IPS DF 6.9 (cell line): ENCODE measurements around the gene GLIS1.

Source experiments
- DNase-seq: peaks from one replicate; pipeline ENCODE4 v3.0.0-alpha.2; 2013; ENCODE audit warnings: low read depth, low spot score
- H3K27ac ChIP-seq: one replicate; pipeline ENCODE4 v1.5.1; 2013; ENCODE audit warnings: low read length, control low read depth
- H3K27me3 ChIP-seq: 2 replicates; pipeline ENCODE4 v1.6.1; 2013; ENCODE audit warnings: mild to moderate bottlenecking, low read length; ENCODE audit not compliant: control insufficient read depth, insufficient read depth
- H3K36me3 ChIP-seq: 2 replicates; pipeline ENCODE4 v1.6.1; 2013; ENCODE audit warnings: low read length; ENCODE audit not compliant: control insufficient read depth, insufficient read depth
- H3K4me1 ChIP-seq: 2 replicates; pipeline ENCODE4 v1.6.1; 2013; ENCODE audit warnings: low read length; ENCODE audit not compliant: control insufficient read depth, insufficient read depth
- H3K4me3 ChIP-seq: 2 replicates; pipeline ENCODE4 v1.5.1; 2013; ENCODE audit warnings: mild to moderate bottlenecking, low read length
- H3K9me3 ChIP-seq: 2 replicates; pipeline ENCODE4 v1.6.1; 2013; ENCODE audit warnings: low read length, inconsistent platforms; ENCODE audit not compliant: control insufficient read depth, insufficient read depth
- WGBS: extraction: QIAGEN DNeasy Blood & Tissue Kit; methylation state at CpG from one replicate; pipeline ENCODE4 v1.1.7; 2013; ENCODE audit warnings: mixed read lengths, missing lambda C conversion rate; ENCODE audit not compliant: insufficient read length, insufficient coverage; 5-methylcytosine and 5-hydroxymethylcytosine counted together

Gene GLIS1

GRCh38 chr1:53639996-53640700, 98.8 kb downstream of the GLIS1 start:
- no peaks in the 10 kb centered on the region; the same call in 1 of the 2 replicates for H3K4me1 ChIP-seq
- no peaks in the 10 kb centered on the region for H3K36me3 ChIP-seq
- H3K27ac ChIP-seq: no peak overlapping the region
- WGBS: no CpG with 5 or more reads among the region's 4 CpGs
- DNase-seq: no peak
- H3K4me3 ChIP-seq: no peak overlapping the region
- H3K27me3 ChIP-seq: no peaks in the 10 kb centered on the region
- no peaks in the 10 kb centered on the region for H3K9me3 ChIP-seq

GRCh38 chr1:53639251-53639763, 99.7 kb downstream of the GLIS1 start:
- Histone ChIP-seq H3K9me3 (no peaks in the 10 kb centered on the region), H3K4me1 (no peaks in the 10 kb centered on the region; the same call in 1 of the 2 replicates), H3K36me3 (no peaks in the 10 kb centered on the region), H3K4me3 (no peak overlapping the region), H3K27ac (no peak overlapping the region), H3K27me3 (no peaks in the 10 kb centered on the region)
- WGBS: no CpG with 5 or more reads among the region's 16 CpGs
- DNase-seq: no peak

DNA sequence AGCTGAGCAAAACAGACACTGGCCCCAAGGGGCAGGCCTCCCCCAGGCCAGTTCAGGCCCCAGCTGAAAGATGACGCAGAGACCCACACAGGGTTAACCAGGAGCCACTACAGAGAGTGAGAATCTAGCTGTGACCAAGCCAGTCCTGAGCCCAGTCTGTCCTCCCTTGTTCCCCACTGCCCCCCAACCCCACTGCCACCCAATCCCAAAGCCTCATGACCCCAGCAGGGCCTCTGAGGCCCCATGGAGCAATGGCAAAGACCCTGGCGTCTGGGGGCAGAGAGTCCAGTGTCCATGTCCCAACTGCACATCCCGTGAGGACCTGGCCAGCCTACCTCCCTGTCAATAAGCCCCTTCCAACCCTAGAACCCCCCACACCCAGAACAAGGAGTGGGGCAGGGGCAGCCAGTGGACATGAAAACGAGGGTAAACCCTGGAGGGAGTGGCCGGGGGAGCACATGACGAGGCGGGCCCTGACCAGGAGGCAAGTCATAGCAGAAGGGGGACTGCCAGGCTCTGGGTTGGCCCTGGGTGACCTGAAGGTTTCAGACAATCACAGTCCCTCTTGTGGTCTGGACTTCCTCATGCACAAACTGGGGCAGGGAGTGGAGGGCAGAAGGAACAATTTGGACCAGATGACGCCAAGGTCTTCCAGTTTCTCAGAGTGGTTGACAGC, 100.5 kb downstream of the GLIS1 start:
- Histone ChIP-seq H3K27me3 (no peaks in the 10 kb centered on the region), H3K27ac (no peak overlapping the region), H3K4me3 (no peak overlapping the region), H3K9me3 (no peaks in the 10 kb centered on the region), H3K4me1 (no peaks in the 10 kb centered on the region; the same call in 1 of the 2 replicates), H3K36me3 (no peaks in the 10 kb centered on the region)
- WGBS: no CpG with 5 or more reads among the region's 8 CpGs
- no peak for DNase-seq

- no peak for DNase-seq
- Histone ChIP-seq H3K9me3 (no peaks in the 10 kb centered on the region), H3K4me1 (no peaks in the 10 kb centered on the region; the same call in 1 of the 2 replicates), H3K4me3 (no peak overlapping the region), H3K27me3 (no peaks in the 10 kb centered on the region), H3K27ac (no peak overlapping the region), H3K36me3 (no peaks in the 10 kb centered on the region)
- WGBS: no CpG with 5 or more reads among the region's 14 CpGs
Measured at GRCh38 chr1:53637511-53638359, 101.2 kb downstream of the GLIS1 start.

DNA sequence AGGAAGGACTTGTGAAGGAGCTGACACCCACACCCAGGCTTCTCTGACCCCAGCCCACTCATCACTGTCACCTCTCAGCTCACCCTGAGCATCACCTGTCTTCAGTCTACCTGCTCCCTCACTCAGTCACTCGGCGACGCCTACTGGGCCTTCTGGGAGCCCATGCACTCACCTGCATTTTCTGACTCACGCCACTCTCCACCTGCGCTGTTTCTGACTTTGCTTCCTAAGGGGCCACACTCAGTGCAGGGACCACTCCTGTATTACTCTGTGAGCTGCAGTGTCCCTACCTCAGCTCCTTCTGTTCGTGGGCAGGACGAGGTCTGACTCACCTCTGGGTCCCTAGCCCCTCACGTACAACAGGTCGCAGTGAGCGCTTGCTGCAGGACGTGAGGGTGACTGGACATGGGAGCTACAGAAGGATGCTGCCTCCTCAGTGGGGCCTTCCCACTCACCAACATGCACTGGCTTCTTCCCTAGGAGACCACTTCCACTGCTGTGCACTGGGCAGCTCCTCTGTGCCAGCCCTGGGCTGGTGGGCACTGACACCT, 102.3 kb downstream of the GLIS1 start:
- Histone ChIP-seq H3K27ac (no peak overlapping the region), H3K4me1 (no peaks in the 10 kb centered on the region), H3K27me3 (no peaks in the 10 kb centered on the region), H3K4me3 (no peak overlapping the region), H3K36me3 (no peaks in the 10 kb centered on the region), H3K9me3 (no peaks in the 10 kb centered on the region)
- DNase-seq: no peak
- no CpG with 5 or more reads among the region's 11 CpGs for WGBS

- Histone ChIP-seq H3K27ac (no peak overlapping the region), H3K36me3 (no peaks in the 10 kb centered on the region), H3K4me3 (no peak overlapping the region), H3K27me3 (no peaks in the 10 kb centered on the region), H3K4me1 (no peaks in the 10 kb centered on the region), H3K9me3 (no peaks in the 10 kb centered on the region)
- no peak for DNase-seq
- WGBS: no CpG with 5 or more reads among the region's 10 CpGs
Measured at GRCh38 chr1:53634571-53634979, 104.4 kb downstream of the GLIS1 start.

- no peak overlapping the region for H3K4me3 ChIP-seq
- DNase-seq: no peak
- no peaks in the 10 kb centered on the region for H3K27me3 ChIP-seq
- 100% methylated on average over 3 of the region's 13 CpGs for WGBS
- H3K4me1 ChIP-seq: no peaks in the 10 kb centered on the region
- no peak overlapping the region for H3K27ac ChIP-seq
- H3K9me3 ChIP-seq: peaks cover 1% of the 10 kb centered on the region; the same call in 1 of the 2 replicates
- H3K36me3 ChIP-seq: no peaks in the 10 kb centered on the region
Measured at GRCh38 chr1:53633073-53633704, 105.8 kb downstream of the GLIS1 start.

DNA sequence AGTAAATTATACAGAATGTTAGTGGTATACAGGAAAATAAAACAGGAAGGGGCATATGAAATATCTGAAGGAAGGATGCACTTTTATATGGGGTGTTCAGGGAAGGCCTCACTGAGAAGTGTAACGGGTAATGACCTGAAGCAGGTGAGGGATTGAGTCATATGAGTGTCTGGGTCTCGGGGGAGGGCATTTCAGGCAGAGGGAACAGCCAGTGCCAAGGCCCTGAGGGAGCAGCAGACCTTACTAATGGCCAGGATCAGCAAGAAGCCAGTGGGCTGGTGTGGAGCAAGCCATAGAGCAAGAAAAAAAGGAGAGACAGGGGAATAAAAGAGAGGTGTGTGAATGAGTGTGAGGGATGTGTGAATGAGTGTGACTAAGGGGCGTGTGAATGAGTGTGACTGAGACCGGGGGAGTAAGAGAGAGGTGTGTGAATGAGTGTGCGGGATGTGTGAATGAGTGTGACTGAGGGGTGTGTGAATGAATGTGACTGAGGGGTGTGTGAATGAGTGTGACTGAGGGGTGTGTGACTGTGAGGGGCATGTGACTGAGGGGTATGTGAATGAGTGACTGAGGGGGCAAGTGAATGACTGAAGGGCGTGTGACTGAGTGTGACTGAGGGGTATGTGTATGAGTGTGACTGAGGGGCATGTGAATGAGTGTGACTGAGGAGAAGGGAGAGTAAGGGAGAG, 107.2 kb downstream of the GLIS1 start:
- 100% methylated on average over 3 of the region's 6 CpGs for WGBS
- Histone ChIP-seq H3K9me3 (peaks cover 2% of the 10 kb centered on the region; the same call in 1 of the 2 replicates), H3K27me3 (no peaks in the 10 kb centered on the region), H3K4me3 (no peak overlapping the region), H3K36me3 (no peaks in the 10 kb centered on the region), H3K4me1 (no peaks in the 10 kb centered on the region), H3K27ac (no peak overlapping the region)
- no peak for DNase-seq

GRCh38 chr1:53629101-53629691, 109.8 kb downstream of the GLIS1 start:
- peaks cover 2% of the 10 kb centered on the region; the same call in 1 of the 2 replicates for H3K9me3 ChIP-seq
- no peaks in the 10 kb centered on the region for H3K4me1 ChIP-seq
- H3K4me3 ChIP-seq: no peak overlapping the region
- no peaks in the 10 kb centered on the region for H3K36me3 ChIP-seq
- DNase-seq: no peak
- WGBS: no CpG with 5 or more reads among the region's 7 CpGs
- no peak overlapping the region for H3K27ac ChIP-seq
- H3K27me3 ChIP-seq: no peaks in the 10 kb centered on the region
